ENCODE measurements around the gene PPBP.

The PPBP gene

GRCh38 chr4:73948291-73948690 is 39.7 kb downstream of the PPBP start:
- no peak for DNase-seq (ENCODE audit: low read depth, low spot score)

GRCh38 chr4:73947239-73947985 is 40.6 kb downstream of the PPBP start:
- no peak for DNase-seq (ENCODE audit: low read depth, low spot score)

- no peak for DNase-seq (ENCODE audit: low read depth, low spot score)
Measured at GRCh38 chr4:73945674-73946449, 42.1 kb downstream of the PPBP start.

- DNase-seq (ENCODE audit: low read depth, low spot score) = no peak
Measured at GRCh38 chr4:73945140-73945539, 42.9 kb downstream of the PPBP start.

GRCh38 chr4:73944061-73944875 is 43.7 kb downstream of the PPBP start:
- DNase-seq (ENCODE audit: low read depth, low spot score) = no peak

- DNase-seq (ENCODE audit: low read depth, low spot score) = no peak
Measured at GRCh38 chr4:73943555-73943954, 44.4 kb downstream of the PPBP start.

GRCh38 chr4:73936969-73937368 is 51.0 kb downstream of the PPBP start:
- DNase-seq (ENCODE audit: low read depth, low spot score) = no peak
